ENCODE measurements around the gene HCN4.
"Not testable (repeated sequence)": the region's sequence is repeated elsewhere in the genome, so short reads cannot be mapped to it uniquely, and the experiment has no call there.

DNA sequence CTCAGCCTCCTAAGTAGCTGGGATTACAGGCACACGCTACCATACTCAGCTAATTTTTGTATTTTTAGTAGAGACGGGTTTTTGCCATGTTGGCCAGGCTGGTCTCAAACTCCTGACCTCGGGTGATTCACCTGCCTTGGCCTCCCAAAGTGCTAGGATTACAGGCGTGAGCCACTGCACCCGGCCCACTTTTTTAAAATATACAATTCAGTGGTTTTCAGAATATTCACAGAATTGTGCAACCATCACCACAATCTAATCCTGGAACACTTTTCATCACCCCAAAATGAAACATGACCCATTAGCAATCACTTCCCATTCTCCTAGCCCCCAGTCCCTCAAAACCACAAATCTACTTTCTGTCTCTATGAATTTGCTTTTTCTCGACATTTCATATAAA, 31.5 kb upstream of the HCN4 start:
- TF ChIP-seq, protein P1, sequence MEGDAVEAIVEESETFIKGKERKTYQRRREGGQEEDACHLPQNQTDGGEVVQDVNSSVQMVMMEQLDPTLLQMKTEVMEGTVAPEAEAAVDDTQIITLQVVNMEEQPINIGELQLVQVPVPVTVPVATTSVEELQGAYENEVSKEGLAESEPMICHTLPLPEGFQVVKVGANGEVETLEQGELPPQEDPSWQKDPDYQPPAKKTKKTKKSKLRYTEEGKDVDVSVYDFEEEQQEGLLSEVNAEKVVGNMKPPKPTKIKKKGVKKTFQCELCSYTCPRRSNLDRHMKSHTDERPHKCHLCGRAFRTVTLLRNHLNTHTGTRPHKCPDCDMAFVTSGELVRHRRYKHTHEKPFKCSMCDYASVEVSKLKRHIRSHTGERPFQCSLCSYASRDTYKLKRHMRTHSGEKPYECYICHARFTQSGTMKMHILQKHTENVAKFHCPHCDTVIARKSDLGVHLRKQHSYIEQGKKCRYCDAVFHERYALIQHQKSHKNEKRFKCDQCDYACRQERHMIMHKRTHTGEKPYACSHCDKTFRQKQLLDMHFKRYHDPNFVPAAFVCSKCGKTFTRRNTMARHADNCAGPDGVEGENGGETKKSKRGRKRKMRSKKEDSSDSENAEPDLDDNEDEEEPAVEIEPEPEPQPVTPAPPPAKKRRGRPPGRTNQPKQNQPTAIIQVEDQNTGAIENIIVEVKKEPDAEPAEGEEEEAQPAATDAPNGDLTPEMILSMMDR (IDR thresholded peaks at IDR 0.05 in 8 of 11, conservative IDR thresholded peaks at IDR 0.05 in 3 of 11): not testable (repeated sequence)
- not testable (repeated sequence) for TF ChIP-seq POLR2AphosphoS5, POLR2A (IDR thresholded peaks at IDR 0.05)

Measured in spleen (tissue), 7 donors.